H4 (cell line): ENCODE measurements around the gene CARD6. TPM values are rescaled to one million over a fixed set of nuclear protein-coding genes. Genes with fewer than 3 reads are reported as not detected.
"Not testable (repeated sequence)": the region's sequence is repeated elsewhere in the genome, so short reads cannot be mapped to it uniquely, and the experiment has no call there.

Source experiments
- DNase-seq: peaks from one replicate; pipeline ENCODE4 v3.0.0-alpha.2; 2015; ENCODE audit warnings: low spot score
- total RNA-seq: library from RNA; depleted of rRNA; stranded (reverse); fragments of >200 nt; shearing (Covaris generic); gene quantifications from 2 replicates; pipeline ENCODE4 v1.2.3, GENCODE V29; 2014; rRNA removed

The CARD6 gene
- total RNA-seq, 1 experiment from 2014 or later, result 8.3 TPM

- no peak for DNase-seq
Measured at GRCh38 chr5:40873286-40873880, 32.2 kb downstream of the CARD6 start.

- no peak for DNase-seq
Measured at GRCh38 chr5:40875958-40876357, 34.8 kb downstream of the CARD6 start.

- no peak for DNase-seq
Measured at GRCh38 chr5:40877371-40877988, 36.3 kb downstream of the CARD6 start.

GRCh38 chr5:40879163-40879942, 38.2 kb downstream of the CARD6 start:
- DNase-seq, result peak; percentile 32

- no peak for DNase-seq
Measured at GRCh38 chr5:40882291-40882690, 41.1 kb downstream of the CARD6 start.

GRCh38 chr5:40883051-40883450, 41.9 kb downstream of the CARD6 start:
- DNase-seq, result not testable (repeated sequence)

- not testable (repeated sequence) for DNase-seq
Measured at GRCh38 chr5:40895440-40896425, 54.6 kb downstream of the CARD6 start.

GRCh38 chr5:40904205-40904993, 63.2 kb downstream of the CARD6 start:
- peak; percentile 81 for DNase-seq

GRCh38 chr5:40904994-40905306, 63.8 kb downstream of the CARD6 start:
- DNase-seq, result no peak

- no peak for DNase-seq
Measured at GRCh38 chr5:40906351-40906751, 65.2 kb downstream of the CARD6 start.

- DNase-seq, result no peak
Measured at GRCh38 chr5:40909264-40909663, 68.1 kb downstream of the CARD6 start, which contains the start of gene C7. TSS of gene C7 (plus strand) at chr5:40909497. CDS start at chr5:40909611, 114 bp downstream.

- DNase-seq, result peak; percentile 15
Measured at GRCh38 chr5:40909723-40910122, 68.6 kb downstream of the CARD6 start.

Other genes starting within 250 kb of the CARD6 start
- 4.8 and 7.9 TPM in 2 replicates for gene PTGER4, start 161.5 kb upstream of the CARD6 start, total RNA-seq
- 18.2 and 27.6 TPM in 2 replicates for gene TTC33, start 85.4 kb upstream of the CARD6 start, total RNA-seq
- 47.1 and 75.6 TPM in 2 replicates for gene PRKAA1, start 43.0 kb upstream of the CARD6 start, total RNA-seq
- gene RPL37, start 6.1 kb upstream of the CARD6 start, total RNA-seq, result 104 and 179 TPM in 2 replicates
- gene C7, start 68.1 kb downstream of the CARD6 start, total RNA-seq, result 1.3 and 4.0 TPM in 2 replicates
- not detected in 2 replicates for gene MROH2B, start 230.0 kb downstream of the CARD6 start, total RNA-seq